NCI-H1092 (cell line): ENCODE results near the gene SRPRB.
"Not testable (repeated sequence)": the region's sequence is repeated elsewhere in the genome, so short reads cannot be mapped to it uniquely, and the experiment has no call there.

ENCODE experiments used
- DNase-seq: peaks from one replicate; lab custom pipeline; 2025; lab: John Stamatoyannopoulos, UW

SRPRB gene

DNA sequence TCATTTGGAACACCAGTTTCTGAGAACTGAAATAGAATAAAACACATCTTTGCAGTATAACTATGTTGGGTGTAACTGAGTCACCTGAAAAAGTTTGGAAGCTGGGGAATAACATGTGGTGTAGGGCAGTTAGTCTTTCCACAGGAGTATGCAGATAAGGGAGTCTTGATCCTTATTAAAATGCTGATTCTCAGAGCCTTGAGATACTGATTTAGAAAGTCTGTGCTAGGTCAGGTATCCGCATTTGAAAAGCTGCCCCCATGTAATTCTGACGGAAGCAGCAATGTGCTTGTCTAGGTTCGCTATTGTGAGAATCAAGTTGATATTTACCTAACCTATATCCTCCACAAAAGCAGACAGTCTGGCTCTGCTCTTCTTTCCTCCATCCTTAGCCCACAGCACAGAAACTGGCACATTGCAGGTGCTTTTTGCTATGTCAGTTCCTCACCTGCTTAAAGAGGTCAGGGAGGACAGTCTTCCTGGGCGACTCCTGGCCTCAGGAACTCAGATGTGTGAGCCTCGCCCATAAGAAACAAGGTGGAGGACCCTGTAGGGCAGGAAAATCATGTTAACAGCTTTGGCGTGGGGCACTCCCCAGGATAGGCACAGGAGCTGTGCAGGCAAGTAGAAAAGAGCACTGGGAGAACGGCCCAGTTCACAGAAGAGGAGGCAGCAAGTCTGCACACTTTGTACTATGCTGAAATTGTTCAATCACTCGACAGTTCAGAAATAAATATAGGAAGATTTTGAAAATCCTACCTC, 27.6 kb upstream of the SRPRB start:
- DNase-seq, result no peak

DNA sequence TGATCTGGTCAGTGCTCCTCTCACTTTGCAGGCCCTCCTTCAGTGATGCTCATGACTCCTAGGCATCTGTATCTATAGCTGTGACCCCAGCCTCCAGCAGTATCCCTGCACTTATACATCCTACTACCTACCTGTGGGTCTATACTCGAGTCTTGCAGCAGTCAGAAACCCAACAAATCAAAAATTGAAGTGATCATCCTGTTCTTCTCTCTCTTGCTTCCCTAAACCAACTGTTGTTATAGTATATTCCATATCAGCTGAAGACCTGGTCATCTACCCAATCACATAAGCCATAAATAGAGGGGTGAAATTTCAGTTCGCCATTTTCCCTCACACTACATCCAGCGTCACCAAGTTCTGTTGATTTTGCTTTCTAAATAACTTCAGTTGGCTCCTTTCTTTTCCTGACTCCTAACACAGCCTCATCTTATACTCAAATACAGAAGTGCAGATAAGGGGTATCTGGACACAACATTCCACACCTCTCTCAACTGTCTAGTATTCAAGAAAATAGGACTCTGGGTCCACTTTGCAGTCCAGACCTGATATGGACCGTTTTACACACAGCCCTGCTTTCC, 25.9 kb upstream of the SRPRB start:
- no peak for DNase-seq

DNA sequence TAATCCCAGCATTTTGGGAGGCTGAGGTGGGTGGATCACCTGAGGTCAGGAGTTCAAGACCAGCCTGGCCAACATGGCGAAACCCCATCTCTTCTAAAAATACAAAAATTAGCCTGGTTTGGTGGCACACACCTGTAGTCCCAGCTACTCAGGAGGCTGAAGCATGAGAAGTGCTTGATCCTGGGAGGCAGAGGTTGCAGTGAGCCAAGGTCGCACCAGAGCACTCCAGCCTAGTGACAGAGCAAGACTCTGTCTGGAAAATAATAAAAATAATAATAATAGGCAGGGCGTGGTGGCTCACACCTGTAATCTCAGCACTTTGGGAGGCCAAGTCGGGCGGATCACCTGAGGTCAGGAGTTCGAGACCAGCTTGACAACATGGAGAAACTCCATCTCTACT, 24.9 kb upstream of the SRPRB start:
- not testable (repeated sequence) for DNase-seq

DNA sequence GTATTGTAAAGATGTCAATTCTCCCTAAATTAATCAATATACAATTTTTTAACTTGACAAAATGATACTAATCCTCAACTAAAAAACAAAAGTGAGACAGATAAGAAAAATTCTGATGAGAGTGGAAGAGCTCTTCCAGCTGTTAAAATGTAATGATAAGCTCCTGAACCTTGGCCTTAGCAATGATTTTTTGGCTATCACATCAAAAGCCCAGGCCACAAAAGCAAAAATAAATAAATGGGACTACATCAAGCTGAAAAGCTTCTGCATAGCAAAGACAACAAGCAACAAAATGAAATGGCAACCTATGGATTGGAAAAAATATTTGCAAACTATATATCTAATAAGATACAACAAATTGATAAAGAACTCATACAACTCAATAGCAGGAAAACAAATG, 24.0 kb upstream of the SRPRB start:
- no peak for DNase-seq

DNA sequence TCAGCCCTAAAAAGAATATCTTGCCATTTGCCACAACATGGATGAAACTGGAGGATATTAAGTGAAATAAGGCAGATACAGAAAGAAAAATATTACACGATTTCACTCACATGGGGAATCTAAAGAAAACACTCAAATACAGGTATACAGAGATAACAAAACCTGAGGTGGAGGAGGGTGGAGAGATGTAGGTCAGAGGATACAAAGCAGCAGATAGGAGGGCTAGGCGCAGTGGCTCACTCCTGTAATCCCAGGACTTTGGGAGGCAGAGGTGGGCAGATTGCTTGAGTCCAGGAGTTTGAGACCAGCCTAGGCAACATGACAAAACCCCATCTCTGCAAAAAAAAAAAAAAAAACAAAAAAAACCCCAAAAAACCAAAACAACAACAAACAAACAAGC, 23.2 kb upstream of the SRPRB start:
- DNase-seq, result no peak

DNA sequence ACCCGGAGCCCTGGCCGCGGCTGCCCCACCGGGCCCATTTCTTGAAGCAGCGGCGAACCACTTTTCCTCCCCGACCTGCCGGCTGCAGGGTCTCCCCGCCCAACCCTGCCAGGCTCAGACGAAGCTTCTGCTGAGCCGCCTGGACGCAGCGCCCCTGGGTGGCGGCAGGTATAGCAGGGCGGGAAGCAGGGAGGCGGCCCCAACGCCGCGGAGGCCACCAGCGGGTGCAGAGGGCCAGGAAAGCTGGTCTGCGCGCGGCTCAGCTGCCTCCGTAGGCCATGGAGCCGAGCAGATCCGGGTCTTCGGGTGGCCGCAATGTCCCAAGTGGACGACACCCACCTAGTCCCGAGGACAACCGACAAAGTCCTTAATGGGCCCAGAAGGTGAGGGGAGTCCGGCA, 21.9 kb upstream of the SRPRB start:
- no peak for DNase-seq

DNA sequence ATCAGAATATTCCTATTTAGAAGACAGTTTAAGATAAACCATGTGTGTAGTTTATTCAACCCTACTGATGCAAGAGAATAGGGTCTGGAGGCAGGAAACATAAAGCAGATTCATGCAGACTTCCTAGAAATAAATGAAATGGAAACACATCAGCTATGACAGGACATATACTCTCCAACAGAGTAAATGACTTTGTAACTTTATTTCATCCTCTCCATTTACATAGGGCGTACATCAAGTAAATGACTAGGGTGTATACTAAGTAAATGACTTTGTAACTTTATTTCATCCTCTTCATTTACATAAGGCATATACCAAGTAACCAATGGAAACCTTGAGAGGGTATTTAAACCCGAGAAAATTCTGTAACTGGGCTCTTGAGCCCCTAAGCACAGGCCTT, 17.6 kb upstream of the SRPRB start:
- no peak for DNase-seq

DNA sequence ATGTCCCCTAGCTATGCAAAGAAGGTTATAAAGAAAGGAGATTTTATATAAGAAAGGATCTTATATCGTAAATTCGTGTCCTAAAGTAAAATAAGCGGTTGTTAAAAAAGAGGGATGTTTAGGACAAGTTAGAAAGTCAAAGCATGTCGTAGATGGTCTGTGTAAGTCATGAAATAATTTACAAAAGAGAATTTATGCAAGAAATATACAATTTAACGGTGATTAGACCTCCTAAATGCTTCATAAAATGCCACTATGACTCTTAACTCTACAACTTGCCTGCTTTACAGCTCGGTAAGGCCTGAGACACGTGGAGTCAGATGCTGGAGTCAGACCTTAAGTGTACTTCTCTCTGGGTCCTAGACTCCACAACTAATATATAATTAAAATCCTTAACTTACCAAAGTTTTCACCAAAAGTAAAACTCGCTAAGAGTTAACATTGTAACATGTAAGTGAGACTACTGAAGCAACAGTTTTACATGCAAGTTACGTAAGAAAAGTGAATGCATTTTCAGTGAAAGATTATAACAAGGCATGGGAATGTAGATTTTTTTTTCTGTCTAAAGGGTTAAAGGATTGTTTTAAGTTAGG, 13.3 kb upstream of the SRPRB start:
- DNase-seq, result no peak

DNA sequence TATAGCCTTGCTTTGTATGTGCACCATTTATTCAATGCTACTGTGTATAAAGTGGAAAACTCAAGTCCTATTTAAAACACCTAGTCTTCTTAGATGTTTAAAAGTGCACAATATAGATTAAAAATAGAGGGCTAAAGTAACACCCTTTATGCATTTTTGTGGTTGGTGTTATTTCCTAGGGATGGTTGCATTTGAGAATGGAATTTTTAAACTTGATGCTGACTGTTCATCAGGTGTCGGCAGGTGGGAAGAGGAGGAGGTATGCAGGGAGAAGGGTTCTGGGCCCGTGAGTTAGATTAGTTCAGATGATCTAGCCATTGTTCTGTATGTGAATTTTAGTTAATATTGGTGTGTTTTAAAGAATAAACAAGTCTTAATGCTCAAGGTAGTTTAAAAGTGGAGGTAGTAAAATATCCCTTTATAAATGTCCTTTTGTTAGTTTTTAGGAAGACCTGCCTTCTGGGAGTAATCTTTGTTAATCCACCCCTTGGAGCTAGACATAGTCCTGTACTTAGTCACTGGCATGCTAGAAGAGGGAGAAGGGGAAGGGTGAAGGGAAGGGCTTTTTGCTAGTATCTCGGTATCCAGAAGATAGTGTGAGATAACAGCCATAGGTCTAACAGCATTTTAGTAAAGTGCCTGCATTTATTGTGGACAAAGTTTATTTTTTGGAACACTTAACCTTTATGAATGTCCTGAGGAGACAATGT, 8.1 kb upstream of the SRPRB start:
- no peak for DNase-seq

DNA sequence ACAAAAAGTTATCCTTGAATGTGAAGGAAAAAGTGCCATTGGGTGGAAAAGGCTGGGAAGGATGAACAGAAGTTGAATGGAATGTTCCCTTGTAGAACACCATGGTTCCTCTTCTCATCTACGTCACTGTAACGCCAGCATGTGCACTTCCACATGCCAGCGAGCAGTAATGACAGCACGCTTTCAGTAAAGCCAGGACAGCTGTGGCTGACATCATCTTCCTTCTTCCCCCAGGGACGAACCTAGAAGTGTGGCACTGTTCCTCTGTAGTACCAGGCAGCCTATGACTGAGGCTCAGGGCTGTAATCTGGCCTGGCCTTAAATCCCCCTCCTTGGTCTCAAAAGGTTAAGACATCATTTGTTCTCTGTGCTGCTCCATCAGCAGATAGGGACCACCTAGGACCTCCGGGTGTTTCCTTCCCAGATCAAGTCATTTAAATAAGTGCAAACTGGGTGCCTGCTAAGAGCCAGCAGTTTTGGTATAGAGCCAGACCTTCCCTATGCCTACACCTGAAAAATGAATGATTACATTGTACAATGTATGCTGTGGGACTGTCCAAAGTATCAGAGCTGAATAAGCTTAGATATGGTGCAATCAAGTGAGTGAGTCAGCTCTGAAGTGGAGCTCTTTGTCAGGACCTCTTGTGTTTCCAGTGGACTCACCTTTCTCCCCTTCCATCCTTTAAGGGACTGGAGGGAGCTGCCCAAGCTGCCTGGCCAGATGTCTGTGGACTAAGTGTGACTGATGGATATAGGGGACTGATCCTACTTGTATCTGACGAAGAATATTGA, 5.6 kb upstream of the SRPRB start:
- DNase-seq, result no peak

DNA sequence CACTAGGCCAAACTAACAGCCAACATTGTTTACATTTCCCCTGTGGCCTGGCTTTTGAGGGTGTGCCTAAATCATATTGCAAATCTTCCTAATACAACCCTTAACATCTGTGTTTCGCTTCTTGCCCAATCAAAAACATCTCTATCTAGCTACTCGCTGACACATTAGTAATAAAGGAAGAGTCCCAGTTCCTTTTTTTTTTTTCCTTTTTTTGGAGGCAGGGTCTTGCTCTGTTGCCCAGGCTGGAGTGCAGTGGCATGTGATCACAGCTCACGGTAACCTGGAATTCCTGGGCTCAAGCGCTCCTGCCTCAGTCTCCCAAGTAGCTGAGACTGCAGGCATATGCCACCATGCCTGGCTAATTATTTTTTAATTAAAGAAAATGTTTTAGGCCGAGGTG, 2.1 kb upstream of the SRPRB start:
- DNase-seq, result no peak

DNA sequence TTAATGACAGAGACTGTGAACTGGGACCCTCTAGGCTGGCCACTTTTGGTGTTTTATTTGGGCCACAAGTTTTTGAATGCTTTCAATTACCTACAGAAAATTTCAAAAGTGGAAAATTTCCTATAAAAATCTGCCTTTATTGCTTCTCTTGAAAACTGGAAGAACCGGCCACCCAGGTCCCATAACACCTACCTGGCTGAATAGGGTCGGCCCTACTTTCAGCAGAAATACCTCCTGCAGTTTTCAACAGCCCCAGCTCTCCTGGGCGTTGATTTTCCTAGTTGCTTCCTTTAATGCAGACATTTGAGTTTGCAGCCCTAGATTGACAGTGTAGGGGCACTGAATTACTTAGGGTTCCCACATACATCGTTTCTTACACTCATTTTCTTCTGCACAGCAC, 719 bp upstream of the SRPRB start:
- DNase-seq, result no peak

DNA sequence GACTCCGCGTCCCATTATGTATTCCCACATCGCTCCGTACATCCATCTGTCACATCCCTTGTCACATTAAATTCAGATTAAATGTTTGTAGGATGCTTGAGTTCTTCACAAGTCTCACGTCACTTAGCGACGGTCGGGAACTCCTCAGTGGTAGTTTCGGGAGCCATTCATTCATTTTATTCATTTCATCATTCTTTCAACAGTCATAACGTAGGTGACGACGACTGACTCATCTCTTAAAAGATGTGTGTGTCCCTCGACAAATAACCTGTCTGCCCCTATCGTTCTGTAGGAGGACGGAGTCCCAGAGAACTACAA, 272 bp upstream of the SRPRB start:
- no peak for DNase-seq

DNA sequence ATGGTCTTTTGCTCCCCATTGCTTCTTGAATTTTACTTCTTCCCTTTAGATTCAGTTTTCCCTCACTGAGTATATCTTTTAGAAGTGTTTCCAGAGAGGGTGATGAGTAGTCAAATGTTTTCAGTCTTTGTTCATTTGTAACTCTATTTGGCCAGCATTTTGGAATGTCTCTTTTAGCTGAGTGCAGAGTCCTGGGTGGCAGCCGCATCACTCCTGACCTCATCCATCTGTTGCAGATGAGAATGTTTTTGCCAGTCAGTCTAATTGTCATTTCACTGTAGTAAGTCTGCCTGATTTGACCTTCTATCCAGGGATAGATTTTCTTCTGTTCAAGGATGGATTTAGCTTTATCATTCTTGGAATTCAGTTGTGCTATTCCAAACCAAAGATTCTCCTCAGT, 7.3 kb downstream of the SRPRB start:
- DNase-seq, result no peak

DNA sequence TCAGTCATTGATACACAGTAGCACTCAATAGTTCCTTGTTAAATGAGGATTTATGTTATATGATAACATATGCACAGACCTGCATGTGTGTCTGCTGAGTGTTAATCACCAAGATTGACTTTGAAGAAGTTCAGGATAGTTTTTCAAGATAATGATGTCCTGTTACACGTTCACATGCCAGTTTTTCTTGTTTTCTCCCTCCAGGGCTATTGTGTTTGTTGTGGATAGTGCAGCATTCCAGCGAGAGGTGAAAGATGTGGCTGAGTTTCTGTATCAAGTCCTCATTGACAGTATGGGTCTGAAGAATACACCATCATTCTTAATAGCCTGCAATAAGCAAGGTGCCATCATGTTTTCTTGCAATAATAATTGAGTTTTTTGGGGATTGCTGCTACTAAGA, 9.8 kb downstream of the SRPRB start:
- DNase-seq, result no peak

DNA sequence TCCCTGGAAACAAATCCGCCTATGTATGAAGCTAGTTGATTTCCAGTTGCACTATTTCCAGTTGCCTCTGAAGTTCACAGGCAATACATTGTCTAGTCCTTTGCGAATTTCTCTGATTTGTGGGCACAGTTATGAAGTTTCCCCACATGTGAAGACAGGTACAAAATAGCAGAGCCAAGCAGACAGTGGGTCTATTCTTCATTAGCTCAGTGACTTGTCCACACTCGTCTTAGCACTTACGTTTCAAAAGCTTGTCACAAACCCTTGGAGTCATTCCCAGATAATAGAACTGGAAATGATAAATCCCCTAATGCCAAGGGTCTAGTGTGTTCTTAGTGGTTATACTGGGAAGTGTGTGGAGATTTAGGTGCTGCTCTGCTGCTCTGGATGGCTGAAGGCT, 14.5 kb downstream of the SRPRB start:
- no peak for DNase-seq

DNA sequence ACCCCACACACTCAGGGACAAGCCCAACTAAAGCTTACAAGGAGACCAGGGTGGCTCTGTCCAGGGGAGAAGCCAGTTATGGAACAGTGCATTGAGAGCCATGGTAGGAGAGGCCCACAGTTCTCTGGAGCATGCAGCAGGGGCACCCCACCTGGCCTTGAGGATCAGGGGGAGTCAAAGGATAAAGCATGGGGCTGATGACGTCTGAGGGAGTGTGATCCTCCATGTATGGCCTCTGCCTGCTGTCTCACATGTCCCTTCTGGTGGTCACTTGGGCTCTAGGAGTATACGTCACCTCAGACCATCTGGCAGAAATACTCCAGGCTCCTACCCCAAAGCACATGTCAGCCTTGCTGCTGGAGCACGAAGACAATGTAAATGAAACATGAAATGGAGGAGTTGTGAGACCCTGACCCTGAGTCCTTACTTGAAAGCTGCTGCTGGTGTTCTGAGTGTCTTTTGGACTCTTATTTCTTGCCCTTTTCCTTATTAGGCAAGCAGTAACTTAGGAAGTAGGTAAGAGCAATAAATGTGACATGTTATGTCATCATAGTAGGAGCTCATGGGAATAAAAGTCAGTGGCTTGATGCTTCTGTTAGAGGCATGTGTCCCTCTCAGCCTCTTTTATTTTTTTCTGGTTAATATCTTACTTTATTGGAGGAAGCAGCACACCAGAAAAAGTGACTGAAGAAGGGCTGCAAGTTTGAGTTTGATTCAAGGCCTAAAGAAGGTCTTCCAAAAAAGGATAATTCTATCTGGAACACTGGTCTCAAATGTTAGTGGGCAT, 15.5 kb downstream of the SRPRB start:
- DNase-seq, result no peak

DNA sequence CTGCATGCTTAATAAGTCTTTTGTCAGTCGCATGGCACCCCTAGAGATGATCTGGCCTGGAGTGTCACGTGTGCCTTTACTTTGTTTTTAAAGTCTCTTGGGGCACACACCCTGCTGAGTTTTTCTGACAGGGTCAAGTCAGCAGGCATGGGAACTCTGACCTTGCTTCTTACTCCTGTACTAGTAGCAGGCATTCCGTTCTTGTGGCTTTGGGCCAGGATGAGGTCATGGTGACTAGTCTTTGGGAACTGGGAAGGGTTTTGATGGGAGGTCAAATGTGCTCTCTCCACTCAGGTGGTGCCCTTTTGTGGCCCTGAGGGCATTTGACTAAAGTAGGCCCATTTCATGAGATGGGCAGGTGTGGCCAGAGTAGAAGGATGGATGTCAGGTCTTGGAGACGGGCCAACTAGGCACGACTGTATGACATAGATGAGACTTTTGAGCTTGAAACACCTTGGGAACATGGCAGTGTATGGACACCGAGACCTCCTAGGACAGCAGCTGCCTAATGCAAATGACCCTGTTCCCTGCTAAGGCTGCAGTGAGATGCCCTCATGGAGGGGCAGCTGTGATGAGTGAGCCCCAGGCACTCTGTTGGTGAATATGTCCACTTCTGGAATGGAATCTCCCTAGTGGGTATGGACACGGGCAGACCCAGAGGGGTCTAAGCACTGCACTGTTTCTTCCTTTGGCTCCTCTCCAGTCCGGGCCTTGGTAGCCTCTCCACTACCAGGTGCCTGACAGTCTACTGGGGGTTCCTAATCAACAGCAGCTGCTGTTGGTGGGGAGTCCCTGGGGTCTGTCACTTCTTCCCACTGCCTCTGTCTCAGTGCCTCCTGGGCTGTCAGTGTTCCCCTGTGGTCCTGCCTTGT, 16.4 kb downstream of the SRPRB start:
- DNase-seq, result no peak

DNA sequence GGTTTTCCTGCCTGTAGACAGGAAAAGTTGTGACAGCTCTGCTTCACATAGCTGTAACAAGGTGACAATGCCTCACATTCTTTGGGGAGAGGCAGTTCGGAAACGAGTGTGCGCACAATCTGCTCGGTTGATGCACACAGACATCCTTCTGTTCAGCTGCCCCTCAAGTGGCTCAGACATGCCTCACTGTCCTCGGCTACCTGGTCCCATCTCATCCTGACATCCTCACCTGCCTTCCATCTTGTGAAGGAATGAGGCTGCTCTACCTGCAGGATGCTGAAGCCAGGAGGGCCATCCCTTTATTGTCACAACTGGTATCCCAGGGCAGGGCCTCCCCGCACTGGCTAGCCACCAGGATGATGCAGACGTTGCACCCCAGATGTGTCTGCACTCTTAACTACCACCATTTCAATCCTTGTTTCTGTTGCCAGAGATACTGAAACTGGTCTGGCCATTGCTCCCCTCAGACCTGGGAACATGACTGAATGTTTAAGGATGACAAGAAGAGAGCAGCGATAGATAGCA, 19.4 kb downstream of the SRPRB start:
- DNase-seq, result no peak

DNA sequence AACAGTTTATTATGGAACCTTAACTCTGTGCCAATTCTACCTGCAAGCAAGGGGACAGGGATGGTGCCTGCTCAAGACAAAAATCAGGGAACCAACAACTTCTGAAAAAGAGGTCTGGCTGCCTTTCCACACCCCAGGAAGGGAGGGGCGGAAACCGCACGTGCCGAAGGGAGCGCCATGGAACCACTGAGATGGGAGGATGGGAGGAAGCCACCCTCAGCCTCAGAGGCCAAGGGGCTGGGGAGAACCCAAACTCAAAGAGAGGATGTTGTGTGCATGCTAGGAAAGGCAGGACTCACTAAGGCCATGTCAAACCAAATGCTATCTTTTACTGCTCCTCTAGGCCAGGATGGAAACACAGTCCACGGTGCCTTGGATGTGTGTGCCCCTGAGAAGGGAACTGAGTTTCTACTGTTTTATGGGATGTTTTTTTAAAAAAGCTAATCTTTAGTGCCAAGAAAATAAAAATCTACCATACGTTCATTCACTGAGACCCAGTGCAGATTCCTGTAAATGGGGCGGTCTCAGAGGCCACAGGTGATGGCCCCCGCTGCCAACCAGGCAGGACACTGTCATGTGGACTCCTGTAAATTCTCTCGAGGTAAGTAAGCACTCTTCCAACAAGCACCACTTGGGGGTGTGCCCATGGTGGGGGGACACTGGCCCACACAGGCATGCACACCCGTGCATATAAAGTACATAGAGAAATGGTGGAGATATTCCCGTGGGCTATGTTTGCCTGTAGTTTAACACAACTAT, 20.5 kb downstream of the SRPRB start:
- DNase-seq, result no peak
